Keratinocyte (primary cell): Measurements from ENCODE around the gene GOLGA6L9.
"Not testable (repeated sequence)": the region's sequence is repeated elsewhere in the genome, so short reads cannot be mapped to it uniquely, and the experiment has no call there.

Source experiments
- CTCF ChIP-seq, 3 experiments: IDR thresholded peaks in 1 of 3; conservative IDR thresholded peaks in 1 of 3; optimal IDR thresholded peaks in 1 of 3; 2 replicates in 2 of 3; 3 replicates in 1 of 3; pipeline versions ENCODE3 to v1.5.1; 2011; ENCODE audit warnings: low read length in 3 of 3, mild to moderate bottlenecking in 3 of 3, moderate library complexity in 2 of 3, control low read depth in 1 of 3, inconsistent platforms in 1 of 3; ENCODE audit not compliant: insufficient read depth in 2 of 3; ENCODE audit errors: extremely low read depth in 1 of 3
- EZH2 ChIP-seq: IDR thresholded peaks from one replicate; pipeline ENCODE4 v1.6.1; 2012; ENCODE audit warnings: inconsistent platforms, mild to moderate bottlenecking, low read length, moderate library complexity

GRCh38 chr15:82476697-82477342 is 47.2 kb downstream of the GOLGA6L9 start:
- not testable (repeated sequence) for TF ChIP-seq CTCF (optimal IDR thresholded peaks at IDR 0.05 in 1 of 3, IDR thresholded peaks at IDR 0.05 in 1 of 3, conservative IDR thresholded peaks at IDR 0.05 in 1 of 3; ENCODE audit: extremely low read depth in 1 of 3, insufficient read depth in 2 of 3, low read length in 3 of 3); EZH2
